GM11168 (cell line): ENCODE measurements around the gene CFAP46.
"Not testable (repeated sequence)": the region's sequence is repeated elsewhere in the genome, so short reads cannot be mapped to it uniquely, and the experiment has no call there.

Source experiments
- in situ Hi-C: fragments of 300-500 bp; cut with MboI; formaldehyde crosslinking; loops from one replicate; pipeline ENCODE4 v1.12.0; 2022; ENCODE audit warnings: low sequenced_read_pairs; ENCODE audit not compliant: unreplicated experiment

Gene CFAP46

DNA sequence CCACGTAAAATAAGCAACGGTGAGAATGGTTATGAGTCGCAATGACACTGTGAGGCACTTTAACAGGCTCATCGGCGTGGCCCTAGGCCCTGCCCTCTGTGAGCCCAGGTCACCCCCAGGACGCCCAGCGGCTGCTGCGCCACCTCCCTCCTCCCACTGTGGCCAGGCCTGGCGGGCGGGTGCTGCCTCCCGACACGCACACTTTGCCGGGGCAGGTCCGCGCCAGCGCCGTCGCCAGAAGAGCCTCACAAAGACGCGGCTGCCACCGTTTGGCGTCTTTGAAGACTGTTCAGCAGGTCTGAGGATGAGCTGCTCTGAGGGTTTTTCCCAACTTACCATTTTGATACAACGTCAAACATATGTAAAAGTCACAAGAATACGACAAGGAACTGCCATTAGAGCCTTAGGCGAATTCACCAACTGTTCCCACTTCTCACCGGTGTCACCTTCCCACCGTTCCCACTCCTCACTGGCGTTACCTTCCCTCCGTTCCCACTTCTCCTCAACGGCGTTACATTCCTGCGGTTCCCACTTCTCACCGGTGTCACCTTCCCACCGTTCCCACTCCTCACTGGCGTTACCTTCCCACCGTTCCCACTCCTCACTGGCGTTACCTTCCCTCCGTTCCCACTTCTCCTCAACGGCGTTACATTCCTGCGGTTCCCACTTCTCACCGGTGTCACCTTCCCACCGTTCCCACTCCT, 22.5 kb upstream of the CFAP46 start:
- in situ Hi-C loops: not testable (repeated sequence)

- in situ Hi-C loops: no loop called here
Measured at GRCh38 chr10:132964231-132964630, 21.9 kb upstream of the CFAP46 start.

GRCh38 chr10:132963430-132963960, 21.1 kb upstream of the CFAP46 start:
- in situ Hi-C loops: no loop called here

DNA sequence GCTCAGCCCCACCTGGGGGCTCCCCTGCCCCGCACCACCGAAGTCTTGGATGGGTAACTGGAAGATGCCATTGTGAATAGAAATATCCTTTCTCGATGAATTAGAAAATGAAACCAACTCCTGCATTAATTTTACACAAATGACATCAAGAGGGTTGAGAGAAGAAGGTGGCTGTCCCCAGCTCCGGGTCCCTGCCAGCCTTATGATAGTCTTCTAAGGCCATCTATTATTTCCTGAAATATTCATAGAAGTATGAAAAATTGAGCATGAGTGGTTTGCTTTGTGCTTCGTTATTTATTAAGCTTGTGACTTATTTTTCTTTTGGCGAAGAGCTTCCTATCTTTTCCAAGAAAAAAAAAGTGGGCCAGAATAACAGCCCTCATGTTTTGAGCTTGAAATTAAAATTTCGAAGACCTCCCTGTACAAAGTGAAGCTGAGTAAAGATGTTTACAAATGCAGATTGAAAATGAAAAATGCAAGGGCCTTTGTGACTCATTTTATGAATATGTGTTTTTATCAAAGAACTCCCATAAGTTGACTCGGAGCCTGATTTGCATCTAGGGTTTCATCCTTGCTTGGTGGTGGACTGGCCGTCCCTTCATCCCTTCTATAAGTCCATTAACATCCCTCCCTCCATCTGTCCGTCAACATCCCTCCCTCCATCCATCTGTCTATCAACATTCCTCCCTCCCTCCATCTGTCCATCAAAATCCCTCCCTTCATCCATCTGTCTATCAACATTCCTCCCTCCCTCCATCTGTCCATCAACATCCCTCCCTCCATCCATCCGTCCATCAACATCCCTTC, 20.5 kb upstream of the CFAP46 start:
- in situ Hi-C loops: no loop called here

- in situ Hi-C loops: no loop called here
Measured at GRCh38 chr10:132961787-132962622, 19.6 kb upstream of the CFAP46 start.

- in situ Hi-C loops: no loop called here
Measured at GRCh38 chr10:132961420-132961786, 19.0 kb upstream of the CFAP46 start.

DNA sequence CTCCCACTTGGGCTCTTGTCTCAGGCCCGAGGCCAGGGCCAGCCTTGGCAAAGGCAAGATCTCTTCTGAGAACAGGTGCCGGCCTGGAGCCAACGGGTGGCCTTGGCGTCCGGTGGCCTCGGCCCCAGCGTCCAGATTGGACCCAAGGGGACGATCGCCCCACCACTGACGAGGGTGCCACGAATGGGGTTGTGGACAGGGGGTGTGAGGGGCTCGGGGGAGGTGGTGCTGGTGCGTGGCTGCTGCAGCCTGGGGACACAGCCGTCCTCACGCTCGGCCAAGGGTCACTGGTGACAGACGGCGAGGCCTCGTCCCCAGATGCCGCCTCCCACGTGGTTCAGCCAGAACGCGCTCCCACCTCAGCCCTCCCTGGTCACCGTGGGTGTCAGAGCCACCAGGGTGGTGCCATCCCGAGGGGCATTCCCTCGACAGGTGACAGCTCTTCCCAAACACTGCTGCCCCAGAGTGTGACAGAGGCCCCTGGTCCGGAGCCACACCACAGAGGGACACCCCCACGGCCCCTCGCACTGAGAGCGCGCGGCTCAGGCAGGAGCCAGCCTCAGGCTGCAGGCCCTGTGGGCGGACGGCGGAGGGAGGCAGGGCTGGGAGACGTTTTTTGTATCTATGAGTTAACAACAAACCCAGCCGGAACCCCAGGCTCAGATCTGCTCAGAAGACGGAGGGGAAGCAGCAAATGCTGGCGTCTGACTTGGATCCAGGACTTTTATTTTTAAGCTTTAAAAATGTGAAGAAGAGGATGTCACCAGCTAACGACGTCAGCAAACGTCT, 18.5 kb upstream of the CFAP46 start:
- in situ Hi-C loops: no loop called here

- in situ Hi-C loops: no loop called here
Measured at GRCh38 chr10:132960071-132960472, 17.7 kb upstream of the CFAP46 start.

- in situ Hi-C loops: no loop called here
Measured at GRCh38 chr10:132959559-132959961, 17.2 kb upstream of the CFAP46 start.

DNA sequence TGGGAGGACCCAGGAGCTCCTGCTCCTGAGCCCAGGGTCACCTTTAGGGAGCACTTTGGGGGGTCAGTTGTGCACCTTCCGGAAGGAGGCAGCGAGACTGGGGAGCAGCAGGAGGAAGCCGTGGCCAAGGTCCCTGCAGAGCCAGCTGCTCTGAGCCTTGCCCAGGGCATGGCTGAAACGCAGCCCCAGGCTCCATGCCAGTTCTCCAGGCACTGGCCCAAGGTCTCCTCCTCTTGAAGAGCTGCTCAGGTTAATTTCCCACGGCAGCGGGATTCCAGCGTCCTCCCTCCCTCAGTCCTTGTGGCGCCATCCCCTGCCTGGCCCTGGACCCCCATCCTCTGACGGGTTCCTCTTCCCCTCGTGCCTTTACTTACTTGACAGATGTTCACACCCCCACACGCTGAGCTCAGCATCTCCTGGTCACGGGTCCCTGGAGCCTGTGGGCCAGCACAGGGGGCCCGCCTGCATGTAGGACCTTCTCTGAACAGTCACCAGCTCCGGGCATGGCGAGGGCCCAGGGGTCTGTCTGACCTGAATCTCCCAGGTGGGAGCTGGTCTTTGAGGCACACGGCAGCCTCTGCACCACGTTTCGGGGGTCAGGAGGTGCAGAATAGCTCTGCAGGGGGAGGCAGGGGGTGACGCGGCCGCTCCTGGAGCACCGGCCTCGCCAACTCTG, 16.7 kb upstream of the CFAP46 start:
- in situ Hi-C loops: no loop called here

DNA sequence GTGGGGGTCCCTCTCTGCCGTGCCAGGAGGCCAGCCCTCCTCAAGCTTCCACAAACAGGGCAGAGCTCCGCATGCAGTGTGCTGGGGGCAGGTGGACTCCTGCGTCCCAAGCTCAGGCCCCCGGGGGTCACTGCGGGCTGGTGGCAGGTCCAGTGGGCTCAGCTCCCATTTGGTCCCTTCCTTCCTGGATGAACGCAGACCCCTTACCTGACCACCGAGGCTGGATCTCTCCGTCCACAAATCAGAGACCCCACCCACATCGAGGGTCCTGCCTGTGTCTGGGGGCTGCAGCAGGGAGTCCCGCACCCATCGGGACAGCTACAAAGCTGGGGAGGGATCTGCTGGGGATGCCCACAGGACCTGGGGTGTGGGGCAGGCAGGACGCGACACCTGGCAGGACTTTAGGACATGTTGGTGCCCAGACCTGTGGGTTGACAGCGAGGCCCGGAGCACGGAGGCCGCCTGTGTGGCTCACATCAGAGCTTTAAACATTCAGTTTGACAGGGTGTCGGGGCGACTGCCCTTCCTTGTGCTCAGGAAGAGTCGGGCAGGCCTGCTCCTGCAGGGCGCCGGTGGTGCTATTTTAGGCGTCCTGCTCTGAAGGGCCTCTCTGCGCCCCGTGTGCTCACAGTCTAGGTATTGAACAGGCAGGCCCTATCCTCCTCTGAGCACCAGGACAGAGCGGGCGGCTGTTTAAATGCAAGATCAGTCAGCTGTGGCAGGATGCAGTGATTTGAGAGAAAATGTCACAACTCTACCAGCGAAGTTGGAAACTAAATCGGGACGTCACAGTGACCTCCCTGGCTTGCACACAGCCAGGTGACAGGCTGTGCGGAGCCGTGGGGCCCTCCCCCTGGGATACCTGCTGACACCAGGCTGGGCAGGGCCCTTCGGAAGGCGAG, 15.9 kb upstream of the CFAP46 start:
- in situ Hi-C loops: no loop called here

DNA sequence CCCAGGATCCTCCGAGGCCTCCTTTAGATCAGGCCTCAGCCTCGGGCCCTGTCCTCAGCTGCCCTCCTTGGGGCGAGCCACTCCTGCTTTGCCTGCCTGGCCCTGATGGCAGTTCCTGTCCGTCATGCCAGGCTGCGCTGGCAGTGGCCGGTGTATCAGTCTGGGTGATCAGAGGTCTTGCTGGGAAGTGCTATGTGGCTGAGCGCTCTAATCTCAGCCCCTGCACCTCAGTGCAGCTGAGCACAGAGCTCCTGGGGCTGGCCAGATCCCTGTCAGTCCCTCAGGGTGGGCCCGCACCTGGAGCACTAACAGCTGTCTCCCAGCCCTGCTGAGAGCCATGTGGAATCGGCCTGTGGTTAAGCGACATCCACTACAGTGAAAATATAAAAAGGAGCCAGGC, 14.8 kb upstream of the CFAP46 start:
- in situ Hi-C loops: no loop called here

GRCh38 chr10:132956259-132956658, 13.9 kb upstream of the CFAP46 start:
- in situ Hi-C loops: not testable (repeated sequence)

DNA sequence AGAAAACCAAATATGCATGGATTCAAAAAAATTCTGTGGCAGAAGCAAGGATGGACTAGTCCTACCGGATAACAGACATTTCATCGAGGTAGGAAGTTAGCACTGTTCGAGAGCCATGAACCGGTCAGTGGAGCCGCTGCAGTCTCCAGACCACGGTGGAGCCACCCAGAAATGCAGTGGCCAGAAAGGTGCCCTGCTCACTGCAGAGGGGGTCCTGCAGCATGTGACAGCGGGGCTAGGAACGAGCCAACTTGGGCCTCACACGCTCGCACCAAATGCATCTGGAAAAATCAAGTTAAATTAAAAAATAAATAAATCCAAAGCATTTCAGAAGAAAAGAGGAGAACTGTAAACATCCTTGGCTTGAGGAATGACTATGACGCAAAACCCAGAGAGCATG, 13.1 kb upstream of the CFAP46 start:
- in situ Hi-C loops: no loop called here

GRCh38 chr10:132953428-132953827, 11.1 kb upstream of the CFAP46 start:
- in situ Hi-C loops: no loop called here

- in situ Hi-C loops: no loop called here
Measured at GRCh38 chr10:132951926-132952325, 9.6 kb upstream of the CFAP46 start.

GRCh38 chr10:132948351-132948750, 6.0 kb upstream of the CFAP46 start:
- in situ Hi-C loops: no loop called here

DNA sequence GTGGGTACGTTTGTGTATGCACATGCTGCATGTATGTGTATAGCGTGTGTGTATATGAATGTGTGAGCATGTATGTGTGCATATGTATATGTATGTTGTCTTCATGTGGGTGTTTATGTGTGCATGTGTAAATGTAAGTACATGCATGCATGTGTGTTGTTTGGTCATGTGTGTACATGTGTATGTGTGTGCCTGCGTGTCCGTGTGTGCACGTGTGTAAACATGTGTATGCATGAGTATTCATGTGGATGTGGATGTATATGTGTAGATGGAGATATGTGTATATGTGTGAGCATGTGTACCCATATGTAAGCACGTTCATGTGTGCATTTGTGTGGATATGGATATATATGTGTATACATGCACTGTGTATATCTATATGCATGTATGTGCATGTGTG, 5.5 kb upstream of the CFAP46 start:
- in situ Hi-C loops: no loop called here
